Loucy (cell line): ENCODE measurements around the gene LMBRD2.

ENCODE experiments used
- EZH2phosphoT487 ChIP-seq: fragments of 200-600 bp; IDR thresholded peaks from 2 replicates; pipeline ENCODE4 v1.6.1; 2018; ENCODE audit warnings: antibody characterized with exemption, mild to moderate bottlenecking, moderate library complexity, borderline replicate concordance
- TF ChIP-seq, protein P1 (sequence below): fragments of 200-600 bp; sonication (generic); conservative IDR thresholded peaks from 2 replicates; pipeline ENCODE4 v1.5.1; 2014; ENCODE audit warnings: mild to moderate bottlenecking, antibody characterized with exemption, low read length

DNA sequence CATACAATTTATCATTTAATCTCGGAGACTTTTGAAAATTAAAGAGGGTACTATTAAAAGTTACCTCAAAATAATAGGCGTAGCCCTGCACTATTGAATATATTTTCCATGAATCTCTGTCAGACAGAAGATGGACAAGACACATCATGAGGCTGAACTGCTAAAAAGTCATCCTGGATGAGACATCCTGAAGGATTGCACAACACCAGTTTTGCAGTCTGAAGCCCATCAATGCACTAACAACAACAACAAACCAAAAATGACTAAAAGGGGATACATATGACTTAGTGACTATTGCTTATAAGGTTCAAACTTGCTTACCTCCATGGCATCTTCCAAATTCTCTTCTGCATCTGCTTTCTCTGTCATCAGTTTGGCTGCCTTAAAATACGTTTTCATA is 15.7 kb downstream of the LMBRD2 start:
- TF ChIP-seq, protein P1, sequence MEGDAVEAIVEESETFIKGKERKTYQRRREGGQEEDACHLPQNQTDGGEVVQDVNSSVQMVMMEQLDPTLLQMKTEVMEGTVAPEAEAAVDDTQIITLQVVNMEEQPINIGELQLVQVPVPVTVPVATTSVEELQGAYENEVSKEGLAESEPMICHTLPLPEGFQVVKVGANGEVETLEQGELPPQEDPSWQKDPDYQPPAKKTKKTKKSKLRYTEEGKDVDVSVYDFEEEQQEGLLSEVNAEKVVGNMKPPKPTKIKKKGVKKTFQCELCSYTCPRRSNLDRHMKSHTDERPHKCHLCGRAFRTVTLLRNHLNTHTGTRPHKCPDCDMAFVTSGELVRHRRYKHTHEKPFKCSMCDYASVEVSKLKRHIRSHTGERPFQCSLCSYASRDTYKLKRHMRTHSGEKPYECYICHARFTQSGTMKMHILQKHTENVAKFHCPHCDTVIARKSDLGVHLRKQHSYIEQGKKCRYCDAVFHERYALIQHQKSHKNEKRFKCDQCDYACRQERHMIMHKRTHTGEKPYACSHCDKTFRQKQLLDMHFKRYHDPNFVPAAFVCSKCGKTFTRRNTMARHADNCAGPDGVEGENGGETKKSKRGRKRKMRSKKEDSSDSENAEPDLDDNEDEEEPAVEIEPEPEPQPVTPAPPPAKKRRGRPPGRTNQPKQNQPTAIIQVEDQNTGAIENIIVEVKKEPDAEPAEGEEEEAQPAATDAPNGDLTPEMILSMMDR: no peak
- no peak for TF ChIP-seq EZH2phosphoT487
